Mesendoderm (in vitro differentiated cells): ENCODE measurements around the gene JAGN1.

Experiments
- DNase-seq: peaks from one replicate; pipeline ENCODE4 v3.0.0; 2013
- H2AK5ac ChIP-seq: 2 replicates; pipeline ENCODE4 v1.6.1; 2013; ENCODE audit warnings: low read length, inconsistent platforms
- H2BK120ac ChIP-seq: 2 replicates; pipeline ENCODE4 v1.6.1; 2013; ENCODE audit warnings: low read depth, mild to moderate bottlenecking, low read length, moderate library complexity, mixed read lengths
- H2BK15ac ChIP-seq: replicated peaks from 2 replicates; pipeline ENCODE4 v1.6.1; 2013; ENCODE audit warnings: low read depth, mild to moderate bottlenecking, moderate library complexity
- H2BK5ac ChIP-seq: 2 replicates; pipeline ENCODE4 v1.6.1; 2013; ENCODE audit warnings: low read length, inconsistent platforms
- H3K18ac ChIP-seq: 2 replicates; pipeline ENCODE4 v1.6.1; 2013; ENCODE audit warnings: mild to moderate bottlenecking, low read length, mixed read lengths
- H3K23ac ChIP-seq: one replicate; pipeline ENCODE4 v1.6.1; 2013; ENCODE audit warnings: low read length
- H3K27ac ChIP-seq: 2 replicates; pipeline ENCODE4 v1.5.1; 2013; ENCODE audit warnings: low read depth, mild to moderate bottlenecking, inconsistent platforms, low read length, moderate library complexity
- H3K27me3 ChIP-seq: 2 replicates; pipeline ENCODE4 v1.6.1; 2013; ENCODE audit warnings: low read length, control low read depth, mild to moderate bottlenecking, inconsistent platforms; ENCODE audit not compliant: insufficient read depth, poor library complexity
- H3K36me3 ChIP-seq: 2 replicates; pipeline ENCODE4 v1.6.1; 2013; ENCODE audit warnings: low read length, inconsistent platforms; ENCODE audit not compliant: control insufficient read depth, insufficient read depth
- H3K4ac ChIP-seq: one replicate; pipeline ENCODE4 v1.6.1; 2013; ENCODE audit warnings: low read depth, mild to moderate bottlenecking, low read length, moderate library complexity
- H3K4me1 ChIP-seq: 2 replicates; pipeline ENCODE4 v1.6.1; 2013; ENCODE audit warnings: low read depth, low read length, inconsistent platforms; ENCODE audit not compliant: control insufficient read depth
- H3K4me2 ChIP-seq: 2 replicates; pipeline ENCODE4 v1.6.1; 2013; ENCODE audit warnings: low read length
- H3K4me3 ChIP-seq: 2 replicates; pipeline ENCODE4 v1.5.1; 2013; ENCODE audit warnings: mild to moderate bottlenecking, low read length
- H3K56ac ChIP-seq: one replicate; pipeline ENCODE4 v1.6.1; 2013; ENCODE audit warnings: low read length
- H3K79me1 ChIP-seq: 2 replicates; pipeline ENCODE4 v1.6.1; 2013; ENCODE audit warnings: low read length, inconsistent platforms
- H3K79me2 ChIP-seq: 2 replicates; pipeline ENCODE4 v1.6.1; 2013; ENCODE audit warnings: mild to moderate bottlenecking, low read length; ENCODE audit not compliant: control insufficient read depth, insufficient read depth
- H3K9ac ChIP-seq: 2 replicates; pipeline ENCODE4 v1.6.1; 2013; ENCODE audit warnings: low read length, inconsistent platforms
- H4K5ac ChIP-seq: one replicate; pipeline ENCODE4 v1.6.1; 2013; ENCODE audit warnings: low read length
- H4K8ac ChIP-seq: one replicate; pipeline ENCODE4 v1.6.1; 2013; ENCODE audit warnings: low read depth, mild to moderate bottlenecking, control low read depth, low read length, moderate library complexity
- WGBS: extraction: QIAGEN DNeasy Blood & Tissue Kit; methylation state at CpG from one replicate; pipeline ENCODE4 v1.1.7; 2013; ENCODE audit warnings: low lambda C conversion rate, missing lambda C conversion rate; ENCODE audit not compliant: insufficient coverage; ENCODE audit errors: extremely low coverage; 5-methylcytosine and 5-hydroxymethylcytosine counted together

The JAGN1 gene

GRCh38 chr3:9916734-9917680 is 26.6 kb downstream of the JAGN1 start, which contains the start of gene IL17RC:
TSS of gene IL17RC (plus strand) at chr3:9917098. CDS start at chr3:9917316, 218 bp downstream.
- Histone ChIP-seq H3K4me1 (peaks cover 3% of the 10 kb centered on the region), H3K36me3 (no peaks in the 10 kb centered on the region), H3K18ac (peak within 1 kb of the TSS; percentile 77), H3K27me3 (no peaks in the 10 kb centered on the region), H2BK15ac (no peak within 1 kb of the TSS), H2AK5ac (no peak within 1 kb of the TSS), H4K8ac (no peak within 1 kb of the TSS), H3K79me1 (no peaks in the 10 kb centered on the region), H3K4ac (peak within 1 kb of the TSS; percentile 5), H3K4me3 (no peak within 1 kb of the TSS), H3K27ac (no peak within 1 kb of the TSS), H3K56ac (peak within 1 kb of the TSS; percentile 98), H3K4me2 (peak within 1 kb of the TSS; percentile 87), H3K79me2 (no peaks in the 10 kb centered on the region), H3K23ac (peak within 1 kb of the TSS; percentile 100), H3K9ac (peak within 1 kb of the TSS; percentile 94), H4K5ac (no peak within 1 kb of the TSS), H2BK5ac (peak within 1 kb of the TSS; percentile 17), H2BK120ac (no peak within 1 kb of the TSS)
- no CpG with 5 or more reads among the region's 19 CpGs for WGBS
- peak; percentile 95 for DNase-seq

- no CpG with 5 or more reads among the region's 10 CpGs for WGBS
- no peak overlapping the region for H3K4ac ChIP-seq
These were observed 27.4 kb downstream of the JAGN1 start for GRCh38 chr3:9917820-9918219.

GRCh38 chr3:9918261-9919038 is 28.0 kb downstream of the JAGN1 start:
- no peak overlapping the region for H3K4me3 ChIP-seq
- no CpG with 5 or more reads among the region's 8 CpGs for WGBS

More at GRCh38 chr3:9917820-9918219, 27.4 kb downstream of the JAGN1 start:
- H3K4me2 ChIP-seq, result no peak overlapping the region
- H3K27me3 ChIP-seq, result no peaks in the 10 kb centered on the region
- H3K4me1 ChIP-seq, result peaks cover 3% of the 10 kb centered on the region
- no peak overlapping the region for H3K23ac ChIP-seq
- H2AK5ac ChIP-seq, result no peak overlapping the region
- no peak overlapping the region for H3K56ac ChIP-seq
- H3K4me3 ChIP-seq, result no peak overlapping the region
- H3K27ac ChIP-seq, result no peak overlapping the region
- no peaks in the 10 kb centered on the region for H3K36me3 ChIP-seq
- H3K79me2 ChIP-seq, result no peaks in the 10 kb centered on the region
- H2BK120ac ChIP-seq, result no peak overlapping the region
- H2BK5ac ChIP-seq, result no peak overlapping the region
- H3K18ac ChIP-seq, result no peak overlapping the region
- H3K9ac ChIP-seq, result no peak overlapping the region
- H4K8ac ChIP-seq, result no peak overlapping the region
- no peaks in the 10 kb centered on the region for H3K79me1 ChIP-seq
- no peak for DNase-seq
- no peak overlapping the region for H2BK15ac ChIP-seq
- no peak overlapping the region for H4K5ac ChIP-seq

GRCh38 chr3:9928158-9928557 is 37.7 kb downstream of the JAGN1 start:
- Histone ChIP-seq H3K36me3 (no peaks in the 10 kb centered on the region), H4K5ac (no peak overlapping the region), H3K56ac (no peak overlapping the region), H3K9ac (no peak overlapping the region), H4K8ac (no peak overlapping the region), H3K27ac (no peak overlapping the region), H2BK5ac (no peak overlapping the region), H3K4me3 (no peak overlapping the region), H2BK15ac (no peak overlapping the region), H3K27me3 (no peaks in the 10 kb centered on the region), H3K4me1 (no peaks in the 10 kb centered on the region), H3K4me2 (no peak overlapping the region), H2BK120ac (no peak overlapping the region), H3K79me1 (no peaks in the 10 kb centered on the region), H2AK5ac (no peak overlapping the region), H3K79me2 (no peaks in the 10 kb centered on the region), H3K4ac (no peak overlapping the region), H3K18ac (no peak overlapping the region), H3K23ac (no peak overlapping the region)
- no CpG with 5 or more reads among the region's 23 CpGs for WGBS
- DNase-seq, result no peak

More at GRCh38 chr3:9918261-9919038, 28.0 kb downstream of the JAGN1 start:
- Histone ChIP-seq H3K4me1 (peaks cover 3% of the 10 kb centered on the region), H3K18ac (no peak overlapping the region), H4K8ac (no peak overlapping the region), H2BK5ac (no peak overlapping the region), H2BK120ac (no peak overlapping the region), H2BK15ac (no peak overlapping the region), H2AK5ac (no peak overlapping the region), H3K23ac (no peak overlapping the region), H3K36me3 (no peaks in the 10 kb centered on the region), H3K4me2 (no peak overlapping the region), H4K5ac (no peak overlapping the region), H3K9ac (no peak overlapping the region), H3K79me1 (no peaks in the 10 kb centered on the region), H3K56ac (no peak overlapping the region), H3K4ac (no peak overlapping the region), H3K79me2 (no peaks in the 10 kb centered on the region), H3K27ac (no peak overlapping the region), H3K27me3 (no peaks in the 10 kb centered on the region)
- DNase-seq, result no peak

GRCh38 chr3:9930804-9931418 is 40.5 kb downstream of the JAGN1 start:
- H3K18ac ChIP-seq, result no peak overlapping the region

More at GRCh38 chr3:9930804-9931418, 40.5 kb downstream of the JAGN1 start:
- H3K36me3 ChIP-seq, result no peaks in the 10 kb centered on the region
- no peaks in the 10 kb centered on the region for H3K27me3 ChIP-seq
- H3K4me3 ChIP-seq, result no peak overlapping the region
- H2BK5ac ChIP-seq, result no peak overlapping the region
- no peak overlapping the region for H2BK120ac ChIP-seq
- no peak overlapping the region for H3K56ac ChIP-seq
- H3K9ac ChIP-seq, result no peak overlapping the region
- no peak overlapping the region for H3K4ac ChIP-seq
- H3K4me2 ChIP-seq, result no peak overlapping the region
- H4K5ac ChIP-seq, result no peak overlapping the region
- no CpG with 5 or more reads among the region's 4 CpGs for WGBS
- no peaks in the 10 kb centered on the region for H3K79me2 ChIP-seq
- H2BK15ac ChIP-seq, result no peak overlapping the region
- no peak overlapping the region for H4K8ac ChIP-seq
- H2AK5ac ChIP-seq, result no peak overlapping the region
- H3K4me1 ChIP-seq, result peaks cover 3% of the 10 kb centered on the region
- H3K27ac ChIP-seq, result no peak overlapping the region
- no peak for DNase-seq
- no peaks in the 10 kb centered on the region for H3K79me1 ChIP-seq
- H3K23ac ChIP-seq, result no peak overlapping the region
